ENCODE data around the gene FBXO42. TPM values are rescaled to one million over a fixed set of nuclear protein-coding genes. Genes with fewer than 3 reads are reported as not detected.

The FBXO42 gene
- total RNA-seq, 1 donor: 18.6 TPM

DNA sequence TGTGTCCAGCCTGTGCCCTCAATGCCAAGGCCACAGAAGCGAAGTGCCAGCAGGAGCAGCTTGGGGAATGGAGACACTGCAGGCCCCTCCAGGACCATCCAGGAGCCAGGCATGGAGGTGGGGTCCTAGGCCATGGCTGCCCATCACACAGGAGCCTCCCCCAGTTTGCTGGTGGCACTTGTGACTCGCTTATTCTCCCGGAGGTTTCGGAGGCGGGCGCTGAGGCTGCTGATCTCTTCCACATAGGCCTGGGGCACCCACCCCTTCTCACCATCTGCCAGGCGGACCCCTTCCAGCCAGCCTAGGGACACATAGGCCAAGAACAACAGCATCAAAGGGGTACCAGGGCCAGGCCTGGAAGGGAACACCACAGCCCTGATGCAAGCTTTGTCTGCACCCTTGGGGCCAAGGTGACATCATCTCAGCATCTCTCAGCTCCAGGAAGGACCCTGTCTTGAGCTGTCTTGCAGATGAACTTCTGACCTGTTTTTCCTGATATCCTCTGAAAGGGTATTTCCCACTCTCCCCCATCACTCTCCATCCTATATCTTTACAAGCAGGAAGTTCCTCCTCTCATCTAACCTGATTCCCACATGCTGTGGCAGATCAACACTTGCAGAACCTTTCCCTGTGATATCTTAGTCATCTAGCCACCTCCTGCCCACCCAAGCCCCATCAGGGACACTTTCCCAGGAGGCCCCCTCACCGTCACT is 153.7 kb downstream of the FBXO42 start:
- no peak for DNase-seq (ENCODE audit: low read depth)
- TF ChIP-seq, protein P1, sequence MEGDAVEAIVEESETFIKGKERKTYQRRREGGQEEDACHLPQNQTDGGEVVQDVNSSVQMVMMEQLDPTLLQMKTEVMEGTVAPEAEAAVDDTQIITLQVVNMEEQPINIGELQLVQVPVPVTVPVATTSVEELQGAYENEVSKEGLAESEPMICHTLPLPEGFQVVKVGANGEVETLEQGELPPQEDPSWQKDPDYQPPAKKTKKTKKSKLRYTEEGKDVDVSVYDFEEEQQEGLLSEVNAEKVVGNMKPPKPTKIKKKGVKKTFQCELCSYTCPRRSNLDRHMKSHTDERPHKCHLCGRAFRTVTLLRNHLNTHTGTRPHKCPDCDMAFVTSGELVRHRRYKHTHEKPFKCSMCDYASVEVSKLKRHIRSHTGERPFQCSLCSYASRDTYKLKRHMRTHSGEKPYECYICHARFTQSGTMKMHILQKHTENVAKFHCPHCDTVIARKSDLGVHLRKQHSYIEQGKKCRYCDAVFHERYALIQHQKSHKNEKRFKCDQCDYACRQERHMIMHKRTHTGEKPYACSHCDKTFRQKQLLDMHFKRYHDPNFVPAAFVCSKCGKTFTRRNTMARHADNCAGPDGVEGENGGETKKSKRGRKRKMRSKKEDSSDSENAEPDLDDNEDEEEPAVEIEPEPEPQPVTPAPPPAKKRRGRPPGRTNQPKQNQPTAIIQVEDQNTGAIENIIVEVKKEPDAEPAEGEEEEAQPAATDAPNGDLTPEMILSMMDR (IDR thresholded peaks at IDR 0.05; ENCODE audit: insufficient read depth, low read length): no peak
- no peak overlapping the region for H3K4me3 ChIP-seq (ENCODE audit: low read depth, low read length)

DNA sequence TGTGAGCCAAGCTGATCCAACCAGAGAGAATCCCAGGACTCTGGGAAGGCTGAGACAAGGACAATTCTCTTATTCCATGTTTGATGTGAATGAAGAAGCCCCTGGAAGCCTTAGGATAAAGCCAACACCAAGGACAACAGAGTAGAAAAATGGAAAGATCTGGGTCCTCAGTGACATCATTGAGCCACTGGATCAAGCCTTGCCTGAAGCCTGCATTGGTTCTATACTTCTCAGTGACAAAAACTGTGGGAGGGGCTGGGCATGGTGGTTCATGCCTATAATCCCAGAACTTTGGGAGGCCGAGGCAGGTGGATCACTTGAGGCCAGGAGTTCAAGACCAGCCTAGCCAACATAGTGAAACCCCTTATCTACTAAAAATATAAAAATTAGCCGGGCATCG is 155.4 kb downstream of the FBXO42 start:
- TF ChIP-seq, protein P1 (IDR thresholded peaks at IDR 0.05; ENCODE audit: insufficient read depth, low read length): no peak
- no peak overlapping the region for H3K4me3 ChIP-seq (ENCODE audit: low read depth, low read length)
- no peak for DNase-seq (ENCODE audit: low read depth)

Small RNA genes lying within 50 kb of the gene (small RNA-seq; reads per million reads assigned to genes)
- not detected for gene MT1XP1

Other genes starting within 250 kb of the FBXO42 start
- gene EPHA2, start 196.4 kb downstream of the FBXO42 start, total RNA-seq (ENCODE audit: low replicate concordance): 7.8 and 7.9 TPM in 2 replicates
- 2.8 and 12.1 TPM in 2 replicates for gene ARHGEF19, start 139.8 kb downstream of the FBXO42 start, total RNA-seq (ENCODE audit: low replicate concordance)
- gene CPLANE2, start 115.3 kb downstream of the FBXO42 start, total RNA-seq (ENCODE audit: low replicate concordance): 6.7 and 7.5 TPM in 2 replicates
- 67.1 and 97.9 TPM in 2 replicates for gene SZRD1, start 14.8 kb upstream of the FBXO42 start, total RNA-seq (ENCODE audit: low replicate concordance)
- gene SPATA21, start 84.9 kb upstream of the FBXO42 start, total RNA-seq (ENCODE audit: low replicate concordance): not detected in 2 replicates
- 71.5 and 73.9 TPM in 2 replicates for gene NECAP2, start 88.2 kb upstream of the FBXO42 start, total RNA-seq (ENCODE audit: low replicate concordance)
- gene RNU1-1, start 161.8 kb upstream of the FBXO42 start, total RNA-seq (ENCODE audit: low replicate concordance): under 0.01 and 2,882 TPM in 2 replicates

Measured in fibroblast of the aortic adventitia (primary cell).